ENCODE measurements around the gene MYO16.

DNA sequence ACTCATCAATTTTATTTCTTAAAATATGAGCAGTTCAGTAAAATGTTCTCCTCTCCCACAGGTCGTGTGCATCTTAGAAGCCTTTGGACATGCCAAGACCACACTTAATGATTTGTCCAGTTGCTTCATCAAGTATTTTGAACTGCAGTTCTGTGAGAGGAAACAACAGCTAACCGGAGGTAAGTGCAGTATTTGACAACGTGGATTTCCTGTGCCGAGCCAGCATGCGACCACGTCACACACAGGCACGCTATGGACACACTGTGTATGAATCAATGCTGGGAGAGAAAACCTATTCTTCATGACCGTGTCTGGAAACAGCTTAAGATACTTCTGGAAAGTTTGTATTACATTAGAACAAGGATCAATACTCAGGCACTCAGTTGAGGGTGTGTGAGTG is 268.5 kb downstream of the MYO16 start:
- TF ChIP-seq POLR2A (IDR thresholded peaks at IDR 0.05; ENCODE audit: low read depth, low read length) = no peak
- TF ChIP-seq TAF1 (IDR thresholded peaks at IDR 0.05; ENCODE audit: low read depth, low read length) = no peak
- TF ChIP-seq POLR2AphosphoS5 (IDR thresholded peaks at IDR 0.05; ENCODE audit: low read depth, low read length) = no peak
- TF ChIP-seq SPI1 (IDR thresholded peaks at IDR 0.05; ENCODE audit: low read depth, low read length) = no peak

All from GM12891 (cell line).